Activated CD4-positive, alpha-beta T cell treated with anti-CD3 and anti-CD28 coated beads, Interleukin-2, amount 10 ng/mL, durations not matched to agents 7 days and 5 days (primary cell): ENCODE measurements around the gene ARHGDIG. TPM values are rescaled to one million over a fixed set of nuclear protein-coding genes. Genes with fewer than 3 reads are reported as not detected.
"Not testable (repeated sequence)": the region's sequence is repeated elsewhere in the genome, so short reads cannot be mapped to it uniquely, and the experiment has no call there.

Experiments
- CTCF ChIA-PET: fragments of 350-600 bp; sonication (Branson Sonifier 250); formaldehyde crosslinking; loops from one replicate; lab custom pipeline; 2021; ENCODE audit warnings: antibody characterized with exemption; lab: Charles Lee
- POLR2A ChIA-PET: fragments of 350-600 bp; sonication (Branson Sonifier 250); formaldehyde crosslinking; loops from one replicate; lab custom pipeline; 2021; ENCODE audit warnings: antibody characterized with exemption; lab: Charles Lee
- DNase-seq: peaks from one replicate; pipeline ENCODE4 v3.0.0-alpha.2; 2020
- H3K27ac Mint-ChIP-seq: one replicate; pipeline ENCODE4 v1.8.0; 2021; ENCODE audit warnings: mild to moderate bottlenecking, moderate library complexity, mixed read lengths
- H3K27me3 Mint-ChIP-seq: one replicate; pipeline ENCODE4 v1.8.0; 2021; ENCODE audit warnings: mixed read lengths
- H3K36me3 Mint-ChIP-seq: one replicate; pipeline ENCODE4 v1.8.0; 2021; ENCODE audit warnings: low read depth, mixed read lengths
- H3K4me1 Mint-ChIP-seq: one replicate; pipeline ENCODE4 v1.8.0; 2021; ENCODE audit warnings: mixed read lengths
- H3K4me3 Mint-ChIP-seq: one replicate; pipeline ENCODE4 v1.8.0; 2021; ENCODE audit warnings: mild to moderate bottlenecking, moderate library complexity, mixed read lengths
- H3K9me3 Mint-ChIP-seq: one replicate; pipeline ENCODE4 v1.8.0; 2021; ENCODE audit warnings: mixed read lengths
- total RNA-seq, 2 experiments: library from RNA; stranded (reverse); gene quantifications; one replicate each; pipeline ENCODE4 v1.2.3, GENCODE V29; 2021

Gene ARHGDIG
- total RNA-seq, 2 experiments from 2014 or later: not detected

DNA sequence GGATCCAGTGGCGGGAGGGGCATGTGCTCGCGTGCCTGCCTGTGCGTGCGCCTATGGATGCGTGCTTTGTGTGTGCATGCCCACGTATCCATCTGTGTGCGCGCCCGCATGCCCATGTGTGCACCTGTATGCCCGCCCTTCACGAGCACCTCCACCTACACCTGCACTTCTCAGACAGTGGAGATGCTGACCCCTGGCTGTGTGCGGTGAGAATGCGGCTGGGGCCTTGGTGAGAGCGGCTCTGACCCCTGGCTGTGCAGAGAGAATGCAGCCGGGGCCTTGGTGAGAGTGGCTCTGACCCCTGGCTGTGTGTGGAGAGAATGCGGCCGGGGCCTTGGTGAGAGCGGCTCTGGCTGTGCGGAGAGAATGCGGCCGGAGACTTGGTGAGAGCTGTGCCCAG, 38.2 kb downstream of the ARHGDIG start:
- H3K4me3 Mint-ChIP-seq: no peak overlapping the region
- no peaks in the 10 kb centered on the region for H3K27me3 Mint-ChIP-seq
- POLR2A ChIA-PET: interaction anchor here (0.7 kb wide), 1 partner anchor 120 kb away, joined by 4 read pairs; no protein-coding TSS in a partner anchor
- peaks cover 18% of the 10 kb centered on the region for H3K4me1 Mint-ChIP-seq
- CTCF ChIA-PET: no interaction called here
- no peak overlapping the region for H3K27ac Mint-ChIP-seq
- DNase-seq: no peak
- no peaks in the 10 kb centered on the region for H3K9me3 Mint-ChIP-seq
- H3K36me3 Mint-ChIP-seq: peaks cover 2% of the 10 kb centered on the region

DNA sequence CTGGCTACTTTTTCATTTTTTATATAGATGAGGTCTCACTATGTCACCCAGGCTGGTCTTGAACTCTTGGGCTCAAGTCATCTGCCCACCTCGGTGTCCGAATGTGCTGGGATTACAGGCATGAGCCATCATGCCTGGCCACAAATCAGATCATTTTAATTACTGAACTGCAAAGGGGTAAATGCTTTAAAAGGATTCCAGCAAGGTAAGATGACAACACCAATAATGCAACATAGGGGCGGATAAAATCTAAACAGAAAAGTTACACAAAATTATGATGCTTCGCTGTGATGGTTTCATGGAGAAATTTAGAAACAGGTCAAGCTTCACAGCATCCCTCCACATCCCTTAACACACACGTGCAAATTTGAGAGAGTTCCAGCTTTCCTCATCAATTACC, 39.8 kb downstream of the ARHGDIG start:
- CTCF ChIA-PET: interaction anchor here (1.4 kb wide), 1 partner anchor 11 kb away, joined by 3 read pairs; no protein-coding TSS in a partner anchor
- Mint-ChIP-seq H3K4me1 (peaks cover 33% of the 10 kb centered on the region), H3K27me3 (no peaks in the 10 kb centered on the region), H3K9me3 (no peaks in the 10 kb centered on the region), H3K4me3 (no peak overlapping the region), H3K36me3 (peaks cover 2% of the 10 kb centered on the region), H3K27ac (no peak overlapping the region)
- no peak for DNase-seq
- POLR2A ChIA-PET: no interaction called here

DNA sequence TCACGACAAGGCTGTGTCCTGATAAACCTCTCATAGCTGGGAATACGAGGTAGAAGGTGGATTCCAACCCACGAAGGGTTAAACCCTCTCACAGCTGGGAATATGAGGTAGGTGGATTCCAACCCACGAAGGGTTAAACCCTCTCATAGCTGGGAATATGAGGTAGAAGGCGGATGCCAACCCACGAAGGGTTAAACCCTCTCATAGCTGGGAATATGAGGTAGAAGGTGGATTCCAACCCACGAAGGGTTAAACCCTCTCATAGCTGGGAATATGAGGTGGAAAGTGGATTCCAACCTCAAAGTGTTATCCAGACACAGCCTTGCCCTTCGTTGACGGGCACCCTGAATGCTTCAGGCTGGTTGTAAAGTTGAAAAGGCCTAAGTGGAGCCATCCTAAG, 41.1 kb downstream of the ARHGDIG start:
- DNase-seq: no peak
- ChIA-PET CTCF (interaction anchor here (1.0 to 1.5 kb wide), 2 partner anchors 11 to 28 kb away, joined by 3 to 4 read pairs; no protein-coding TSS in a partner anchor), POLR2A (no interaction called here)
- Mint-ChIP-seq H3K36me3 (peaks cover 2% of the 10 kb centered on the region), H3K4me1 (peaks cover 42% of the 10 kb centered on the region), H3K9me3 (no peaks in the 10 kb centered on the region), H3K4me3 (no peak overlapping the region), H3K27ac (no peak overlapping the region), H3K27me3 (no peaks in the 10 kb centered on the region)

DNA sequence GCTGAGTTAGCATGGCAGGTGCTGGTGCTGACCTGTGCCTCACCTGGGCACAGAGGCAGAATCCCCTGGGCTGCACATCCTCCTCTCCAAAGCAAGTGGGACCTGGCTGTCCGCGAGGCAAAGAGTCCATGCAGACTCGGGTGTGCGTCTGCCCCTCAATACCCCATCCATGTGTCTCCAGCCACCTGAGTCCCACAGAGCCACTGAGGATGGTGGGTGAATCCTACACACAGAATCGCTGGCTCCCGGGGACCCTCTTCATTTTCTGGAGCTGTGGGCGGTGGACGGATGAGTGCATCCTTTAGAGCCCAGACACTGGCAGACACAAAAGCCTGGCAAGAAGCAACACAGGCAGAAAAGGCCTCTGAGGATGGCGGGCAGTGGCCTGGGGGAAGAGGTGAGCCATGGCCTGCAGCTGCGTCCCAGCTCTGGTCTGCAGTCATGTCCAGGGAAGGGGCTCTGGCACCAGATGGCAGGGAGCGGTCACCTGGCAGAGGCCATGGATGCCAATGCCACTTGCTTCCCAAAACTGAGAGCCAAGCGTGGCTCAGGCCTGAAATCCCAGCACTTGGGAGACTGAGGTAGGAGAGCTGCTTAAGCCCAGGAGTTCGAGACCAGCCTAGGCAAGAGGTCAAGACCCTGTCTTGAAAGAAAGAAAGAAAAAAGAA, 42.2 kb downstream of the ARHGDIG start:
- DNase-seq: no peak
- ChIA-PET POLR2A (no interaction called here), CTCF (interaction anchor here (1.5 kb wide), 1 partner anchor 27 kb away, joined by 4 read pairs; no protein-coding TSS in a partner anchor)
- H3K27ac Mint-ChIP-seq: no peak overlapping the region
- no peaks in the 10 kb centered on the region for H3K9me3 Mint-ChIP-seq
- no peaks in the 10 kb centered on the region for H3K27me3 Mint-ChIP-seq
- H3K36me3 Mint-ChIP-seq: peaks cover 2% of the 10 kb centered on the region
- H3K4me1 Mint-ChIP-seq: peaks cover 48% of the 10 kb centered on the region
- no peak overlapping the region for H3K4me3 Mint-ChIP-seq

DNA sequence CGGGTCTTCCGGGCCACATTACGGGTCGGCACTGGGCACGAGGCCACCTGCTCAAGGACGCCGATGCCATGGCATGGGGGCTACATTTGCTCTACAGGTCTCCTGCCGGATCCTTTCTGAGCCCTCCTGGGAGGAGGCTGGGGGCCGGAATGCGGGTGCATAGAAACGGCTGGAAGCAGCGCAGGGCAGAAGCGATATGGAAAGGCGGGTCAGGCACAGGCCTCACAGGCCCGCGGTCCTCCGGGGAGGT, 43.7 kb downstream of the ARHGDIG start:
- CTCF ChIA-PET: interaction anchor here (0.6 to 1.2 kb wide), 2 partner anchors 10 to 220 kb away, joined by 3 to 4 read pairs; no protein-coding TSS in a partner anchor
- Mint-ChIP-seq H3K4me1 (peaks cover 47% of the 10 kb centered on the region), H3K9me3 (no peaks in the 10 kb centered on the region), H3K27me3 (no peaks in the 10 kb centered on the region), H3K4me3 (peak overlapping the region; percentile 51), H3K27ac (peak overlapping the region; percentile 76), H3K36me3 (peaks cover under 1% of the 10 kb centered on the region)
- no peak for DNase-seq
- POLR2A ChIA-PET: interaction anchor here (0.5 kb wide), 1 partner anchor 59 kb away, joined by 3 read pairs; no protein-coding TSS in a partner anchor

DNA sequence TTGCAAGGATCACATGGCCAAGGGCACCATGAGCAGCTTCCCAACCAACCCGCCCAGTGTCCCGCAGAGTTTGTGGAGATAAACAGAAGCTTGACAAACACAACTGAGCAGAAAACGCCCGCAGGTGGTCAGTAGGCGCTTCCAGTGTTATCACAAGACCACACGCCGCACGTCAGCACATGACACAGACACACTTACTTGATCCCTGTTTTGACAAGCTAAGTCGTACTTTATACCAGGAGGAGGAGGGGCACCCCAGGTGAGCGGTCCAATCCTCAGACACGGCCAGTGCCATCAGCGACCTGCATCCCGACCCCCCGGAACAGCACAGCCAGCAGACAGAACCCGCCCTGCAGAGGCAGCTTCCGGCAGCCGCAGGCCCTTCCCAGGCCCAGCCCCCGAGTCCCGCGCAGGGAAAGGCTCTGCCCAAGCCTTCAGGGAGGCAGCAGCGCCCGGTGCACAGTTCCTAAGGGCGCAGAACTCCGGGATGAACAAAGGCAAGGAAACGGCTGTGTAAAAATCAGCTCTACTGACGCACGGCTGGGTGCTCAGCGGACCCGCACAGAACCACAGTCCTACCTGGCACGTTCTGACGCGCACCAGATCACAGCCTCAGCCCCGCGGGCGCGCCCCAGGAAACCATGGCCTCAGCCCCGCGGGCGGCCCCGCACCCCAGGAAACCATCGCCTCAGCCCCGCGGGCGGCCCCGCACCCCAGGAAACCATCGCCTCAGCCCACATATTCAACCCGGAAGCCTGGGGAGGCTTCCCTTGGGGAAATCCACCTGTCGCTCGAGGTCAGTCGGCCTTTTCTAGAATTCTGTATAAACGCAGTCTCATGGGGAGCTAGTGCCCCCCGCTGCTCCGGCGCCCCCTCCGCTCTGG, 44.3 kb downstream of the ARHGDIG start:
- Mint-ChIP-seq H3K27me3 (no peaks in the 10 kb centered on the region), H3K9me3 (no peaks in the 10 kb centered on the region), H3K27ac (peak overlapping the region; percentile 79), H3K36me3 (no peaks in the 10 kb centered on the region), H3K4me1 (peaks cover 47% of the 10 kb centered on the region), H3K4me3 (peak overlapping the region; percentile 51)
- CTCF ChIA-PET: interaction anchor here (0.6 to 1.2 kb wide), 3 partner anchors 11 to 221 kb away, joined by 3 to 4 read pairs (median 3); no protein-coding TSS in a partner anchor
- DNase-seq: peak; percentile 70
- POLR2A ChIA-PET: interaction anchor here (0.5 kb wide), 1 partner anchor 58 kb away, joined by 3 read pairs; no protein-coding TSS in a partner anchor

DNA sequence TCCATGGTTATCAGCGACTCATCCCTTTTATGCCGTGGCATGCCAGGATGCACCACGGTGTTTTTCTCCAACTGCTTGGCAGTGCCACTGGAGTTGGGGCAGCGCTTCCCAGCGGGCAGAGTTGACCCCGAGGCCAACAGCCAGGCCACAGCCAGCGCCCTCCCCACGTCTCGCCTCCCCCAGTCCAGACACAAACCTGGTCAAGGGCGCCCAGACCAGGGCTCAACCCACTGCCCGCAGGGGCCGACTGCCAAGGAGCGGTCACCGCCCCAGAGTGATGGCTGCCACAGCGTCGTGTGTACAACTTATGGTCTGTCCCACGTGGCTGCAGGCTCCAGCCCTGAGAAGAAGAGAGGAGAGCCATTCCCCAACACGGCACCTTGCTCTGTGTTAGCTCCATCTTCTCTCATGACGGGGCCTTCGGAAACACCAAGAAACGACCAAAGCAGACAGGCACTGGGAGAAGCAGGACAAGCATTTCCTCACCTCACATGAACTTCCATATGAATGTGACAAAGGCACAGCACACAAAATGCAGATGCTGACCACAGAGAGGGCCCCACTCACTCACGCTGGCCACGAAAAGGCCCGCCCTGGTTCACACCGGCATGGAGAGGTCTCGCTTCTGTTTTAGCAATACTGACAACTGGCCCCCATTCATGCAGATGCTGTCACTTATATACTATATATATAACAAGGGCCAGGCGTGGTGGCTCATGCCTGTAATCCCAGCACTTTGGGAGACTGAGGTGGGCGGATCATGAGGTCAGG, 45.2 kb downstream of the ARHGDIG start:
- Mint-ChIP-seq H3K27ac (peak overlapping the region; percentile 79), H3K4me3 (peak overlapping the region; percentile 51), H3K9me3 (no peaks in the 10 kb centered on the region), H3K4me1 (peaks cover 43% of the 10 kb centered on the region), H3K36me3 (peaks cover 4% of the 10 kb centered on the region), H3K27me3 (no peaks in the 10 kb centered on the region)
- POLR2A ChIA-PET: no interaction called here
- DNase-seq: no peak
- CTCF ChIA-PET: interaction anchor here (0.9 to 1.3 kb wide), 3 partner anchors 19 to 98 kb away, joined by 3 read pairs; no protein-coding TSS in a partner anchor

DNA sequence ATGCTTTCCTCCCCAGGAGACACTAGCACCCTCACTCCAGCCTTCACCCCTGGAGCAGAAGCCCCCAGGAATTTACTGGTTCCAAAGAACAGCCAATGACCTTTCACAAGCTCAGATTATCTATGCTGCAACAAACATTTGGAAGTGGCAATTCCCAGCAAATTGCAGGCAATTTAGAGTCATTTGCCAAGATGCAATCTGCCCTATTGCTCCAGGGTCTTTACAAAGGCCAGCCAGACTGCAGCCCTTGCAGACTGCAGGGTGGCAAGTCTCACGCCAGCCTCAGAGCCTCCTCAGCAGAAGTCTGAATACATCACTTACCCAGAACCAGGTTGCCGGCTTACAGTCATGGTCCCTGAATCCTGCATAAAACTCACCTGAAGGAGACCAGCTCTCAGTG, 50.4 kb downstream of the ARHGDIG start:
- ChIA-PET POLR2A (no interaction called here), CTCF (no interaction called here)
- no peaks in the 10 kb centered on the region for H3K27me3 Mint-ChIP-seq
- H3K36me3 Mint-ChIP-seq: peaks cover 6% of the 10 kb centered on the region
- no peaks in the 10 kb centered on the region for H3K9me3 Mint-ChIP-seq
- no peak for DNase-seq
- no peak overlapping the region for H3K4me3 Mint-ChIP-seq
- H3K27ac Mint-ChIP-seq: no peak overlapping the region
- H3K4me1 Mint-ChIP-seq: peaks cover 31% of the 10 kb centered on the region

DNA sequence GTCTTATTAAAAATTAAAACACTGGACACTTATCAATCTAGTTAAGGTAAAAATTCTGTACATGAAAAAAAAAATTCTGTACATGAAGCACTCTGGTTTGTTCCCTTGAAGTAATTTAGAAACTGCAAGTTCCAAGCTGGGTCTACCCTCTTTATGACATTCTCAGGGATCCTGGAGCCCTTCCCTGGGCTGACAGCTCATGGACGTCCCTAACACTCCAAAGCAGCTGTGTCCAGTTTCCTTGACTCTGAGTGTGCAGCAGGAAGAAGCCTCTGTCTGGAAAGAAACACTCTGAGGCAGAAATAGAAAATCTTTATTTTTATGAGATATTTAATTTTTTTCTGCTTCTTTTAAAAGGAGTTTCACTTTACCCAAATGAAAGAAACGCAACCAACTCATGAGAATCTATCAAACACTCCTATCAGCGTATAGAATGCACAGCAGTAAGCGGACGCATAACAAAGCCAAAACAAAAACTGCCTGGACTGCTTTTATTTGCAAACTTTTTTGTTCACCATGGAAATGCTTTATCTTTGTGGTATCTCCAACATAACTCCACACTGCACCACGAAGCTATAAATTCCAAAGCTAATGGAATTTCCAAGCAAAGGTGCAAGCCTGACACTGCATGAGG, 50.9 kb downstream of the ARHGDIG start:
- H3K27me3 Mint-ChIP-seq, CTCF ChIA-PET, H3K4me3 Mint-ChIP-seq: not testable (repeated sequence)

More for the DNA sequence above, 50.9 kb downstream of the ARHGDIG start:
- H3K4me1 Mint-ChIP-seq: peaks cover 32% of the 10 kb centered on the region
- H3K27ac Mint-ChIP-seq, DNase-seq, POLR2A ChIA-PET, H3K36me3 Mint-ChIP-seq, H3K9me3 Mint-ChIP-seq: not testable (repeated sequence)

Other genes starting within 250 kb of the ARHGDIG start
- gene POLR3K, start 227.0 kb upstream of the ARHGDIG start, total RNA-seq: 10 to 100 TPM; 31.5 to 35.8 TPM
- 10 to 100 TPM; 41.1 to 45.6 TPM for gene SNRNP25, start 226.8 kb upstream of the ARHGDIG start, total RNA-seq
- gene RHBDF1, start 208.0 kb upstream of the ARHGDIG start, total RNA-seq: under 1 TPM in 1 of 2 experiments, not detected in 1; 0.10 TPM
- gene MPG, start 202.4 kb upstream of the ARHGDIG start, total RNA-seq: 10 to 100 TPM; 47.2 to 52.6 TPM
- gene NPRL3, start 141.9 kb upstream of the ARHGDIG start, total RNA-seq: 10 to 100 TPM; 37.7 to 38.9 TPM
- gene HBZ, start 127.9 kb upstream of the ARHGDIG start, total RNA-seq: not detected
- not detected for gene HBM, start 114.6 kb upstream of the ARHGDIG start, total RNA-seq
- under 1 TPM in 1 of 2 experiments, not detected in 1; 0.40 TPM for gene HBA2, start 107.7 kb upstream of the ARHGDIG start, total RNA-seq
- not detected for gene HBA1, start 103.9 kb upstream of the ARHGDIG start, total RNA-seq
- gene HBQ1, start 100.1 kb upstream of the ARHGDIG start, total RNA-seq: not detected
- gene LUC7L, start 51.1 kb upstream of the ARHGDIG start, total RNA-seq: 10 to 100 TPM; 52.6 to 53.7 TPM
- 10 to 100 TPM; 16.0 to 19.6 TPM for gene FAM234A, start 45.8 kb upstream of the ARHGDIG start, total RNA-seq
- gene RGS11, start 4.6 kb upstream of the ARHGDIG start, total RNA-seq: not detected
- not detected for gene PDIA2, start 2.6 kb downstream of the ARHGDIG start, total RNA-seq
- gene AXIN1, start 72.1 kb downstream of the ARHGDIG start, total RNA-seq: 10 to 100 TPM; 25.5 to 30.6 TPM
- gene MRPL28, start 89.9 kb downstream of the ARHGDIG start, total RNA-seq: 10 to 100 TPM; 78.4 to 80.0 TPM
- 10 to 100 TPM; 85.2 to 99.2 TPM for gene PGAP6, start 101.4 kb downstream of the ARHGDIG start, total RNA-seq
- gene NME4, start 116.6 kb downstream of the ARHGDIG start, total RNA-seq: 10 to 100 TPM; 27.0 to 30.9 TPM
- 1 to 10 TPM; 5.3 to 6.9 TPM for gene DECR2, start 121.3 kb downstream of the ARHGDIG start, total RNA-seq
- gene RAB11FIP3, start 145.1 kb downstream of the ARHGDIG start, total RNA-seq: 10 to 100 TPM; 22.7 to 26.0 TPM
- gene CAPN15, start 247.1 kb downstream of the ARHGDIG start, total RNA-seq: 10 to 100 TPM; 59.1 to 72.1 TPM